K562 (cell line): Measurements from ENCODE around the gene TMEM132D. TPM values are rescaled to one million over a fixed set of nuclear protein-coding genes. Genes with fewer than 3 reads are reported as not detected.

ENCODE experiments used
- ATAC-seq: fragments of 200-7000 bp; cut with Tn5 transposase; 3 replicates; pipeline ENCODE4 v1.9.1; 2020; ENCODE audit warnings: moderate library complexity
- BruUV-seq: library from RNA; stranded (reverse); fragments of 400-500 nt; replicated peaks from 2 replicates; lab custom pipeline; 2021; lab: Mats Ljungman, UMichigan
- CTCF ChIA-PET: fragments of 300-600 bp; formaldehyde crosslinking; extraction: SDS; loops from one replicate; lab custom pipeline; 2021; ENCODE audit warnings: low intra/inter-chr PET ratio; lab: Yijun Ruan, JAX
- POLR2A ChIA-PET: fragments of 300-600, 350-650 bp; sonication (Branson Sonifier 250); formaldehyde crosslinking; extraction: SDS; loops from one replicate; lab custom pipeline; 2021; ENCODE audit warnings: antibody characterized with exemption, inconsistent platforms; lab: Yijun Ruan, JAX
- DNase-seq, 4 experiments: peaks; one replicate each; pipeline versions ENCODE4 v3.0.0 to v3.0.0-alpha.2; 2011 to 2018; ENCODE audit warnings: low spot score in 3 of 4, mixed read lengths in 3 of 4; ENCODE audit errors: extremely low read depth in 1 of 4
- FAIRE-seq: peaks from 2 replicates; lab custom pipeline; 2011; peaks lifted over from hg19 to GRCh38; lab: Jason Lieb, UNC
- H2AFZ ChIP-seq: 2 replicates; pipeline ENCODE4 v1.6.0; 2011; ENCODE audit warnings: low read depth, low read length, control low read depth, inconsistent platforms
- H3K27ac ChIP-seq: fragments of 200-600 bp; 3 replicates; pipeline ENCODE4 v1.8.0; 2011; ENCODE audit warnings: low read depth, mild to moderate bottlenecking, control low read depth, inconsistent platforms, low read length, moderate library complexity, mixed read lengths; ENCODE audit errors: extremely low read depth
- H3K27me3 ChIP-seq, 2 experiments: fragments of 300-600 bp in 1 of 2; 2 replicates in 1 of 2; 3 replicates in 1 of 2; pipeline versions ENCODE4 v1.6.0 to v1.8.0; 2011; ENCODE audit warnings: inconsistent platforms in 2 of 2, low read length in 2 of 2, mild to moderate bottlenecking in 1 of 2, mixed read lengths in 1 of 2, moderate library complexity in 1 of 2; ENCODE audit not compliant: control insufficient read depth in 2 of 2, insufficient read depth in 2 of 2
- H3K36me3 ChIP-seq: fragments of 300-600 bp; 3 replicates; pipeline ENCODE4 v1.8.0; 2011; ENCODE audit warnings: mild to moderate bottlenecking, low read length, inconsistent platforms; ENCODE audit not compliant: control insufficient read depth, insufficient read depth
- H3K4me1 ChIP-seq, 2 experiments: fragments of 200-600 bp in 1 of 2; replicated peaks in 1 of 2; 2 replicates in 1 of 2; 3 replicates in 1 of 2; pipeline versions ENCODE4 v1.5.1 to v1.8.0; 2011; ENCODE audit warnings: inconsistent platforms in 2 of 2, low read length in 2 of 2, mild to moderate bottlenecking in 1 of 2, mixed read lengths in 1 of 2, moderate library complexity in 1 of 2; ENCODE audit not compliant: control insufficient read depth in 2 of 2, insufficient read depth in 2 of 2
- H3K4me2 ChIP-seq: 2 replicates; pipeline ENCODE4 v1.6.1; 2011; ENCODE audit warnings: low read length, control low read depth, inconsistent platforms, mixed read lengths; ENCODE audit not compliant: insufficient read depth
- H3K4me3 ChIP-seq: fragments of 200-600 bp; sonication (generic), shearing (Covaris generic); 2 replicates; pipeline ENCODE4 v1.5.1; 2016; ENCODE audit warnings: control low read depth, inconsistent platforms
- H3K79me2 ChIP-seq: fragments of 200-600 bp; 3 replicates; pipeline ENCODE4 v1.8.0; 2011; ENCODE audit warnings: low read length, inconsistent platforms; ENCODE audit not compliant: control insufficient read depth, insufficient read depth
- H3K9ac ChIP-seq, 2 experiments: 2 replicates each; pipeline versions ENCODE4 v1.6.0 to v1.6.1; 2011; ENCODE audit warnings: low read depth in 2 of 2, low read length in 2 of 2, control low read depth in 1 of 2, inconsistent platforms in 1 of 2, mild to moderate bottlenecking in 1 of 2, mixed read lengths in 1 of 2; ENCODE audit not compliant: insufficient read depth in 1 of 2
- H3K9me1 ChIP-seq: one replicate; pipeline ENCODE4 v1.6.0; 2011; ENCODE audit warnings: inconsistent platforms, mild to moderate bottlenecking, low read length, moderate library complexity; ENCODE audit not compliant: control insufficient read depth, insufficient read depth
- H3K9me3 ChIP-seq: replicated peaks from 2 replicates; pipeline ENCODE4 v1.5.1; 2011; ENCODE audit warnings: low read depth, low read length, inconsistent platforms; ENCODE audit not compliant: control insufficient read depth, insufficient read depth
- H4K20me1 ChIP-seq: replicated peaks from 2 replicates; pipeline ENCODE4 v1.6.1; 2011; ENCODE audit warnings: low read length, inconsistent platforms, mixed read lengths; ENCODE audit not compliant: control insufficient read depth, insufficient read depth
- C11orf30 ChIP-seq: fragments of 450-650 bp; IDR thresholded peaks from 2 replicates; pipeline ENCODE4 v1.6.1; 2016; ENCODE audit warnings: low read depth, mild to moderate bottlenecking
- MAFG ChIP-seq: fragments of 450-650 bp; conservative IDR thresholded peaks from 2 replicates; pipeline ENCODE4 v1.6.1; 2016; ENCODE audit warnings: missing genetic modification characterization, missing compliant biosample characterization
- MAFK ChIP-seq: IDR thresholded peaks from 2 replicates; pipeline ENCODE4 v1.6.1; 2011; ENCODE audit warnings: low read length, improper control_type of control experiment
- NFE2 ChIP-seq: IDR thresholded peaks from 2 replicates; pipeline ENCODE4 v1.6.1; 2014; ENCODE audit warnings: antibody characterized with exemption, low read depth
- TBL1XR1 ChIP-seq, 2 experiments: IDR thresholded peaks; 2 replicates each; pipeline ENCODE4 v1.6.1; 2012; ENCODE audit warnings: improper control_type of control experiment in 2 of 2, low read length in 2 of 2, mild to moderate bottlenecking in 1 of 2
- ZNF316 ChIP-seq: fragments of 450-650 bp; IDR thresholded peaks from 2 replicates; pipeline ENCODE4 v1.6.1; 2016
- WGBS: fragments of 100-300 bp; shearing (Covaris generic); methylation state at CpG from one replicate; pipeline ENCODE4 v1.1.6; 2016; ENCODE audit warnings: low coverage, mixed read lengths; ENCODE audit not compliant: insufficient coverage; ENCODE audit errors: missing lambda C conversion rate; 5-methylcytosine and 5-hydroxymethylcytosine counted together
- in situ Hi-C: fragments of 300-500 bp; cut with MboI; formaldehyde crosslinking; loops from 4 replicates; pipeline ENCODE4 v1.15.0; 2018; ENCODE audit warnings: inconsistent platforms, mixed read lengths
- intact Hi-C: fragments of 100-400 bp; cut with micrococcal nuclease; formaldehyde crosslinking; loops from 2 replicates; pipeline ENCODE4 v1.14.2; 2022
- polyA plus RNA-seq, 8 experiments: library from polyadenylated mRNA; depleted of rRNA in 4 of 8; stranded (reverse) in 5 of 8; unstranded in 3 of 8; fragments of >200 nt; fragmentation: Nextera tagmentation in 2 of 8; fragmentation: Illumina TruSeq in 1 of 8; extraction: Ambion mirVana in 2 of 8; extraction: Trizol in 1 of 8; gene quantifications; 2 replicates each; pipeline versions ENCODE4 v1.2.1 to v1.2.3, GENCODE V29; 2011 to 2014; ENCODE audit warnings: inconsistent platforms in 1 of 8, missing spikeins in 1 of 8
- total RNA-seq, 7 experiments: library from RNA; depleted of rRNA in 6 of 7; stranded (reverse); fragments of >200 nt in 6 of 7; fragmentation: Illumina TruSeq in 2 of 7; extraction: Trizol in 2 of 7; gene quantifications; 2 replicates each; pipeline versions ENCODE4 v1.2.1 to v1.2.3, GENCODE V29; 2011 to 2021; ENCODE audit warnings: low replicate concordance in 1 of 7
- TF ChIP-seq, protein P1 (sequence below): fragments of 200-800 bp; sonication (Bioruptor generic); IDR thresholded peaks from 2 replicates; pipeline ENCODE4 v1.6.1; 2016; ENCODE audit warnings: missing genetic modification characterization, missing compliant biosample characterization

The TMEM132D gene
- total and polyA plus RNA-seq, 9 of the 15 experiments (the other 6 are each of a cell fraction or from before 2014, with no cell fraction given): not detected

DNA sequence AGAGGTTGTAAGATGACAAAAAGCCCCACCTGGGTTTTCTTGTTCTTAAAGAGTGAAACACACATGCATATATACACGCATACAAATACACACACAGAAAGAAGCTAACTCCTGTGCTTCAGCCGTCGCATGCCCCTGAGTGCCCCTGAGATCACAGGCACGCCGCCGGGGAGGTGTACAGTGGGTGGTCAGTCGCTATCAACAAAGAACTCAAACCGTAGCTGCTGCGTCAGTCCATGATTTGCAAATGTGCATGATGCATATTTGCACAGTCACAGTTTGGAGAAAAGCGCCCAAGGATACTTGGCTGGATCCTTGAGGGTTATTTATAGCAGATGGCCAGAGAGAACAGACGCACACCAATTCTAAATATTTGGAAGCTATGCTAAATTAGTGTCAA, 206.9 kb downstream of the TMEM132D start:
- FAIRE-seq (no peak), ATAC-seq (no peak), DNase-seq (no peak)

More for the DNA sequence above, 206.9 kb downstream of the TMEM132D start:
- no peak overlapping the region for H3K4me3 ChIP-seq
- no peak overlapping the region for H3K9ac ChIP-seq
- ChIA-PET POLR2A (no interaction called here), CTCF (no interaction called here)
- H3K79me2 ChIP-seq: no peaks in the 10 kb centered on the region
- no peaks in the 10 kb centered on the region for H3K36me3 ChIP-seq
- no peaks in the 10 kb centered on the region for H4K20me1 ChIP-seq
- H3K4me2 ChIP-seq: no peak overlapping the region
- BruUV-seq: no TSS peak
- H2AFZ ChIP-seq: no peak overlapping the region
- H3K27ac ChIP-seq: no peak overlapping the region
- TF ChIP-seq C11orf30: peak; percentile 49; the same call in 1 of the 2 replicates
- TF ChIP-seq MAFG (tag): peak; percentile 84
- peak; percentile 26; the same call in 1 of the 2 replicates for TF ChIP-seq ZNF316
- TF ChIP-seq, protein P1, sequence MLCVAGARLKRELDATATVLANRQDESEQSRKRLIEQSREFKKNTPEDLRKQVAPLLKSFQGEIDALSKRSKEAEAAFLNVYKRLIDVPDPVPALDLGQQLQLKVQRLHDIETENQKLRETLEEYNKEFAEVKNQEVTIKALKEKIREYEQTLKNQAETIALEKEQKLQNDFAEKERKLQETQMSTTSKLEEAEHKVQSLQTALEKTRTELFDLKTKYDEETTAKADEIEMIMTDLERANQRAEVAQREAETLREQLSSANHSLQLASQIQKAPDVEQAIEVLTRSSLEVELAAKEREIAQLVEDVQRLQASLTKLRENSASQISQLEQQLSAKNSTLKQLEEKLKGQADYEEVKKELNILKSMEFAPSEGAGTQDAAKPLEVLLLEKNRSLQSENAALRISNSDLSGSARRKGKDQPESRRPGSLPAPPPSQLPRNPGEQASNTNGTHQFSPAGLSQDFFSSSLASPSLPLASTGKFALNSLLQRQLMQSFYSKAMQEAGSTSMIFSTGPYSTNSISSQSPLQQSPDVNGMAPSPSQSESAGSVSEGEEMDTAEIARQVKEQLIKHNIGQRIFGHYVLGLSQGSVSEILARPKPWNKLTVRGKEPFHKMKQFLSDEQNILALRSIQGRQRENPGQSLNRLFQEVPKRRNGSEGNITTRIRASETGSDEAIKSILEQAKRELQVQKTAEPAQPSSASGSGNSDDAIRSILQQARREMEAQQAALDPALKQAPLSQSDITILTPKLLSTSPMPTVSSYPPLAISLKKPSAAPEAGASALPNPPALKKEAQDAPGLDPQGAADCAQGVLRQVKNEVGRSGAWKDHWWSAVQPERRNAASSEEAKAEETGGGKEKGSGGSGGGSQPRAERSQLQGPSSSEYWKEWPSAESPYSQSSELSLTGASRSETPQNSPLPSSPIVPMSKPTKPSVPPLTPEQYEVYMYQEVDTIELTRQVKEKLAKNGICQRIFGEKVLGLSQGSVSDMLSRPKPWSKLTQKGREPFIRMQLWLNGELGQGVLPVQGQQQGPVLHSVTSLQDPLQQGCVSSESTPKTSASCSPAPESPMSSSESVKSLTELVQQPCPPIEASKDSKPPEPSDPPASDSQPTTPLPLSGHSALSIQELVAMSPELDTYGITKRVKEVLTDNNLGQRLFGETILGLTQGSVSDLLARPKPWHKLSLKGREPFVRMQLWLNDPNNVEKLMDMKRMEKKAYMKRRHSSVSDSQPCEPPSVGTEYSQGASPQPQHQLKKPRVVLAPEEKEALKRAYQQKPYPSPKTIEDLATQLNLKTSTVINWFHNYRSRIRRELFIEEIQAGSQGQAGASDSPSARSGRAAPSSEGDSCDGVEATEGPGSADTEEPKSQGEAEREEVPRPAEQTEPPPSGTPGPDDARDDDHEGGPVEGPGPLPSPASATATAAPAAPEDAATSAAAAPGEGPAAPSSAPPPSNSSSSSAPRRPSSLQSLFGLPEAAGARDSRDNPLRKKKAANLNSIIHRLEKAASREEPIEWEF: no peak
- TF ChIP-seq NFE2: peak; percentile 49
- no peak for TF ChIP-seq TBL1XR1 (IDR thresholded peaks at IDR 0.05; ENCODE audit: low read length in 2 of 2)
- TF ChIP-seq MAFK: peak; percentile 13; the same call in 1 of the 2 replicates
- H3K4me1 ChIP-seq: no peaks in the 10 kb centered on the region; a peak in 2 of 5 replicates
- 0% methylated on average over 11 of the region's 11 CpGs for WGBS
- no peaks in the 10 kb centered on the region for H3K9me3 ChIP-seq
- intact Hi-C loops: no loop called here
- peaks cover 0 to 22% of the 10 kb centered on the region in 2 experiments; a peak in 3 of 5 replicates for H3K27me3 ChIP-seq
- H3K9me1 ChIP-seq: no peaks in the 10 kb centered on the region
- in situ Hi-C loops: no loop called here
